Measurements from ENCODE around the gene CLIC4. TPM values are rescaled to one million over a fixed set of nuclear protein-coding genes. Genes with fewer than 3 reads are reported as not detected.
"Not testable (repeated sequence)": the region's sequence is repeated elsewhere in the genome, so short reads cannot be mapped to it uniquely, and the experiment has no call there.

CLIC4 gene
- total RNA-seq, 6 experiments from 2014 or later, result 517 to 729 (median 548) TPM

DNA sequence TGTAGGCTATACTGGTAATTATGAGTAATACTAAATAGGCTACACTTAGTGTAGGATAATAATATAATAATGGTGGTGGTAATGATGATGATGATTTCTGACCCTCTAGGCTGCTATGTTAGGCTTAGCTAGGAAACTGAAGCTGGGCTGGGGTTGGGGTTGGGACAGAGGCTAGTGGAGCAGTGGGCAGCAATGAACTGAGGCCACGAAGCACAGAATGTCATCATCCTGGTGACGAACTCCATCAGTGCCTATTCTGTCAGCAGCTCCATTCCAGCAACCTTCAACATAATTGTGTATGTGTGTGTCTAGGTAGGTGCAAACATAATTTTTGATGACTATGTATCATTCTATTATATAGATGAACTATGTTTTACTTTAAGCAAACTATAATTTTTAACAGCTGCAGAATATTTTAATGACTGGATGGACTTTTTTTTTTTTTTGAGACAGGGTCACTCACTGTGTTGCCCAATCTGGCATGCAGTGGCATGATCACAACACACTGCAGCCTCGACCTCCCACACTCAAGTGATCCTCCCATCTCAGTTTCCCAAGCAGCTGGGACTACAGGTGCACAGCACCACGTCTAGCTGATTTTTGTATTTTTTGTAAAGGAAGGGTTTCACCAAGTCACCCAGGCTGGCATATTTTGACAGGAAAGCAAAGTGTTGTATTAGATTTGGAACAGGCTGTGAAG is 12.9 kb upstream of the CLIC4 start:
- no peak for DNase-seq
- H3K4me3 Mint-ChIP-seq, result no peak overlapping the region
- no peaks in the 10 kb centered on the region for H3K9me3 Mint-ChIP-seq
- TF ChIP-seq, protein P1, sequence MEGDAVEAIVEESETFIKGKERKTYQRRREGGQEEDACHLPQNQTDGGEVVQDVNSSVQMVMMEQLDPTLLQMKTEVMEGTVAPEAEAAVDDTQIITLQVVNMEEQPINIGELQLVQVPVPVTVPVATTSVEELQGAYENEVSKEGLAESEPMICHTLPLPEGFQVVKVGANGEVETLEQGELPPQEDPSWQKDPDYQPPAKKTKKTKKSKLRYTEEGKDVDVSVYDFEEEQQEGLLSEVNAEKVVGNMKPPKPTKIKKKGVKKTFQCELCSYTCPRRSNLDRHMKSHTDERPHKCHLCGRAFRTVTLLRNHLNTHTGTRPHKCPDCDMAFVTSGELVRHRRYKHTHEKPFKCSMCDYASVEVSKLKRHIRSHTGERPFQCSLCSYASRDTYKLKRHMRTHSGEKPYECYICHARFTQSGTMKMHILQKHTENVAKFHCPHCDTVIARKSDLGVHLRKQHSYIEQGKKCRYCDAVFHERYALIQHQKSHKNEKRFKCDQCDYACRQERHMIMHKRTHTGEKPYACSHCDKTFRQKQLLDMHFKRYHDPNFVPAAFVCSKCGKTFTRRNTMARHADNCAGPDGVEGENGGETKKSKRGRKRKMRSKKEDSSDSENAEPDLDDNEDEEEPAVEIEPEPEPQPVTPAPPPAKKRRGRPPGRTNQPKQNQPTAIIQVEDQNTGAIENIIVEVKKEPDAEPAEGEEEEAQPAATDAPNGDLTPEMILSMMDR (IDR thresholded peaks at IDR 0.05), result no peak
- peaks cover 25% of the 10 kb centered on the region for H3K4me1 Mint-ChIP-seq (ENCODE audit: low read depth)
- peaks cover 6% of the 10 kb centered on the region for H3K27me3 Mint-ChIP-seq (ENCODE audit: insufficient read depth)
- H3K36me3 Mint-ChIP-seq (ENCODE audit: low read depth), result no peaks in the 10 kb centered on the region
- no peak overlapping the region for H3K27ac Mint-ChIP-seq

GRCh38 chr1:24733342-24733741 is 11.9 kb upstream of the CLIC4 start:
- DNase-seq; H3K9me3 Mint-ChIP-seq; H3K4me3 Mint-ChIP-seq; H3K27me3 Mint-ChIP-seq (ENCODE audit: insufficient read depth); H3K27ac Mint-ChIP-seq; H3K36me3 Mint-ChIP-seq (ENCODE audit: low read depth): not testable (repeated sequence)
- H3K4me1 Mint-ChIP-seq (ENCODE audit: low read depth), result peaks cover 16% of the 10 kb centered on the region

DNA sequence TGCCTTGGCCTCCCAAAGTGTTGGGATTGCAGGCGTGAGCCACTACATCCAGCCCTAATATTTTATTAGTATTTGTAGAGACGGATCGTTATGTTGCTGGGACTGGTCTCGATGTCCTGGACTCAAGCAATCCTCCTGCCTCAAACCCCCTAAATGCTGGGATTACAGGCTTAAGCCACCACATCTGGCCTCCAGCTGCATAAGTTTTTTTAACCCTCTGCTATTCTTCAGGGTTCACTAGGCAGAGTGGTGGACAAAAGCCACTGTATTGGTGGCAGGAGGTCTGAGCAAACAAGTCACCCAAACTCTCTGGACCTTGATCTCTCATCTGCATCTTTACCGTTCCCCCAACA is 10.1 kb upstream of the CLIC4 start:
- H3K4me1 Mint-ChIP-seq (ENCODE audit: low read depth), result peaks cover 16% of the 10 kb centered on the region
- H3K36me3 Mint-ChIP-seq (ENCODE audit: low read depth), result no peaks in the 10 kb centered on the region
- DNase-seq, result no peak
- H3K27ac Mint-ChIP-seq, result peak overlapping the region; percentile 79
- H3K27me3 Mint-ChIP-seq (ENCODE audit: insufficient read depth), result peaks cover 2% of the 10 kb centered on the region; the same call in 1 of the 2 replicates
- no peaks in the 10 kb centered on the region for H3K9me3 Mint-ChIP-seq
- TF ChIP-seq, protein P1 (IDR thresholded peaks at IDR 0.05), result no peak
- no peak overlapping the region for H3K4me3 Mint-ChIP-seq

DNA sequence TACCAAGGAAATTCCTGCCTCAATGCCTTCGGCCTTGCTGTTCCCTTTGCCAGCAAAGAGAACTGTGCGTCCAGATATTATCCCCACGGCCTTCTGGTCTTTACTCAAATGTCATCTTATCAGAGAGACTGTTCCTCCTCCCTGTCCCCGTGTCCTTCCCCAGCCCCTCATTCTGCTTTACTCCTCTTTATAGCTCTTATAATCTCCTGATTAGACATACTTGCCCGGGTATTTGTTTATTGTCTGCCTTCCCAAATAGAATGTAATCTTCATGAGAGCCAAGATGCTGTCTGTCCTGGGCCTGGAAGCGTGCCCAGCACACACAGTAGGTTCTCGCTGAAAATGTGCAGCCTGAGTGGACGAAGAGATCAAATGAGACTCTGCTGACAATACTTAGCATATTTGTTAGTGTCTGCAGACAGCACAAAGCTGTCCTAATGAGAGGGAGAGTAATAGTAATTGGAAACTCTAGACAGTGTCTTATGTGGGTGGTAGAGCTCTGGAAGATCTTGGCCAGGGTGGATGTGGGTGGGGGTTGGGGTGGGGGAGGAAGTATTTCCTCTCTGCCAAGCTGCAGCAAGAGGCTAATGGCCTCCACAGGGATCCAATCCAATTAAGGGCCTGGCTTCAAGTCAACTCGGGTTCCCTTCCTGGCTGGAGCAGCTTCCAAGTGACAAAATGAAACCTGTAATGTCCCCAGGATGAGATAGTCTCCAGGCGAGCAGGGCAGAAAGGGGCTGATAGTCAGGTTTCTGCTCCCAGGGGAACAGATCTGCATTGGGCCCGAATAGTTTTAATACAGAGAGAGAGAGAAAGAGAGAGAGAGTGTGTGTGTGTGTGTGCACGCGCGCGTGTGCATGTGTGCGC is 9.5 kb upstream of the CLIC4 start:
- Mint-ChIP-seq H3K36me3 (ENCODE audit: low read depth) (no peaks in the 10 kb centered on the region), H3K9me3 (no peaks in the 10 kb centered on the region), H3K27me3 (ENCODE audit: insufficient read depth) (peaks cover 2% of the 10 kb centered on the region; the same call in 1 of the 2 replicates), H3K27ac (peak overlapping the region; percentile 79), H3K4me1 (ENCODE audit: low read depth) (peaks cover 16% of the 10 kb centered on the region), H3K4me3 (peak overlapping the region; percentile 40)
- no peak for DNase-seq
- TF ChIP-seq, protein P1 (IDR thresholded peaks at IDR 0.05), result no peak

DNA sequence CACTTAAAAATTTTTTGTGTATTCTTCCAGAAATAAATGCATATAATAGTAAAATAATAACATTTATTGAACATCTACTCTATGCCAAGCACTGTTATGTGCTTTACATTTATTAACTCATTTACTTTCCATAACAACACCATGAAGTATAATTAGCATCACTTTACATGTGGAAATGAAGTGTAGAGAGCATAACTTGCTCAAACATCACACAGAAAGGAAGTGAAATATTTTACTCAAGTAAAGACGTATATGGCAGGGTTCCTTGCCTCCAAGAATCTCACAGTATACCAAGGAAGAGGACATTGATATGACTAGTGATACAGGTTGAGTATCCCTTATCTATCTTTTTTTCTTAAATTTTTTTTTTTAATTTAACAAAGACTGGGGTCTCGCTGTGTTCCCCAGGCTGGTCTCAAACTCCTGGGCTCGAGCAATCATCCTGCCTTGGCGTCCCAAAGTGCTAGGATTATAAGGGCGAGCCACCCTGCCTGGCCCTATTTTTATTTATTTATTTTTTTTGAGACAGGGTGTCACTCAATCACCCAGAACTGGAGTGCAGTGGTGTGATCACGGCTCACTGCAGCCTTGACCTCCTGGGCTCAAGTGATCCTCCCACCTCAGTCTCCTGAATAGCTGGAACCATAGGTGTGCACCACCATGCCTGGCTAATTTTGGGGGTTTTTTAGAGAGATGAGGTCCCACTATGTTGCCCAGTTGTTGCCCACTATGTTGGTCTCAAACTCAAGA is 7.7 kb upstream of the CLIC4 start:
- Mint-ChIP-seq H3K27ac (no peak overlapping the region), H3K4me1 (ENCODE audit: low read depth) (peaks cover 33% of the 10 kb centered on the region), H3K4me3 (no peak overlapping the region), H3K9me3 (no peaks in the 10 kb centered on the region), H3K27me3 (ENCODE audit: insufficient read depth) (peaks cover 2% of the 10 kb centered on the region; the same call in 1 of the 2 replicates), H3K36me3 (ENCODE audit: low read depth) (no peaks in the 10 kb centered on the region)
- TF ChIP-seq, protein P1 (IDR thresholded peaks at IDR 0.05), result no peak
- DNase-seq, result no peak
